Measurements from ENCODE around the gene BRD9.

Gene BRD9

DNA sequence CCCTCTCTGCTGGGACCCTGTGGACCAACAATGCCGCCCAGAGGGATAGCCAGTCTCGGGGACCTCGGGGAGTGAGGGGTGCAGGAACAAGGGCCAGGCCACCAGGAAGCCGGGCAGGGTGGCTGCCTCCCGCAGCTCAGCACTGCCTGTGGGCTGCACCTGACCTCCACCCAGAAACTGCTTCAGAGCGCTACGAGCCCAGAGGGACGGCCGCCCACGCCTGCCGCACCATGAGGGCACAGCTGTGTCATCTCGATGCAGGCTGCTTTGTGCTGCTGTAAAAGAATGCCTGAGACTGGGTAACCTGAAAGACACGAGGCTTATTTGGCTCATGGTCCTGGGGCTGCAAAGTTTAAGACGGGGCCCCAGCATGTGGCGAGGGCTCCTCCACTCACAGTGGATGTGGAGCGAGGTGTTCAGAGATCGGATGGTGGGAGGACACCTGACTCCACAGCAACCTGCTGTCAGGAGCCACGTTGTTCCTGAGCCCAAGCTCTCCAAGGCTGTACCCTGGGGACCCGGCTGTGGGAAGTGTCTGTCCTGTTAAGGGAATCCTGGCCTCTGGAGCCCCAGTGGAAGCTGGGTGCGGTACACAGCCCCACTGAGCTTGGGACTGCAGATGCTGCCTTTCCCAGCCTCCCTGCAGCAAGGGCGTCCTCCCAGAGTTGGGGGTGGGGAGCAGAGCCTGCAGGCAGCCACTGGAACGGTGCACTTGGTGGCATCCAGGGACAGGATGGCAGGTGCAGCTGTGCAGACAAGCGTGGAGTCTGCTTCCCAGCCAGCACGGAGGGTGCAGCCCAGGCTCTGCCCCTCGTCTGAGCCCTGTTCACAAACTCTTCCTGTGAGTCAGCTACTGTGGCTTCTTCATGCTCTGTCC is 30.0 kb downstream of the BRD9 start:
- H3K4me3 ChIP-seq (ENCODE audit: low read depth, low read length): no peak overlapping the region
- no peak for DNase-seq (ENCODE audit: low read depth)
- no peak for TF ChIP-seq CTCF (IDR thresholded peaks at IDR 0.05; ENCODE audit: low read depth, low read length)
- no peak for TF ChIP-seq MYC (IDR thresholded peaks at IDR 0.05; ENCODE audit: low read depth, low read length)
- TF ChIP-seq, protein P1, sequence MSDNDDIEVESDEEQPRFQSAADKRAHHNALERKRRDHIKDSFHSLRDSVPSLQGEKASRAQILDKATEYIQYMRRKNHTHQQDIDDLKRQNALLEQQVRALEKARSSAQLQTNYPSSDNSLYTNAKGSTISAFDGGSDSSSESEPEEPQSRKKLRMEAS (IDR thresholded peaks at IDR 0.05; ENCODE audit: low read depth, low read length): no peak
- TF ChIP-seq POLR2A (IDR thresholded peaks at IDR 0.05; ENCODE audit: extremely low read depth, insufficient read length): no peak

DNA sequence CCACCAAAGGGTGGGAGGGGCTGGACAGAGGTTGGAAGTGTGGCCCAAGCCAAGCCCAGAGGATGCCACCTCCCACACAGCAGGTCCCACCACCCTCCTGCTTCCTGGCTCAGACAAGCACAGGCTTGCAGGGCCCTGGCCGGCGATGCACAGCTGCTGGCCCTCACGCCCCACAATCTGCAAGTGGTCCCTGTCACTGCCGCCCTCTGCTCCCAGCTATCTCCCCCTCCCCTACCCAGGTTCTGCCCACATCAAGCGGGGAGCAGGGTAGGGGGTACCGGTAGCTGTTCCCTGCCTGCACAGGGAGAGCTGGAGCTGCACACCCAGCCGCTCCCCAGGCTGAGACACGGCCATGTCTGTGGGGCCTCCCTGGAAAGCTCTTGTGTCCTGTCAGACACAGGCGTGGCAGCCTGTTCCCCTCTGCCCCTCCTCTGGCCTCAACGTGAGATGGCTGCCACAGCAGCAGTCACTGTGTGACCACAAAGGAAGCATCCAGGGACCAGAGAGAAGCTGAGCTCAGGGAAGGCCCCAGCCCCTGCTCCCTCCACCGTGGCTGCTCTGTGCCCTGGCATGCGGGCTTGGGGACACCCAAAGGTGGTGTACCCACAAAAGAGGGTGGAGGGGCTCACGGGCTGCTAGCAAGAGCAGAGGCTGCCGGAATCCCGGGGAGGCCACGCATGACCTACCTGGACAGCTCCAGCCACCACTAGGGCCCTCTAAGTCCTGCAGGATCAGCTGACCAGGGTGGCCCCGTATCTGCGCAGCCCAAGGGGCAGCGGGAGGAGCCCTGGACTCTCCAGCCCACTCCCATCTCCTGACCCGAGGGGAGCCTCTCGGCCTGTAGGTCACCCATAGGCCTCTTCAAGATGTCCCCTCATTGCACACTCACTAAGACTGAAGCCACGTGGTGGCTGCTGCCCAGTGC is 30.9 kb downstream of the BRD9 start:
- DNase-seq (ENCODE audit: low read depth): peak; percentile 37
- H3K4me3 ChIP-seq (ENCODE audit: low read depth, low read length): no peak overlapping the region
- TF ChIP-seq CTCF (IDR thresholded peaks at IDR 0.05; ENCODE audit: low read depth, low read length): no peak
- no peak for TF ChIP-seq MYC (IDR thresholded peaks at IDR 0.05; ENCODE audit: low read depth, low read length)
- TF ChIP-seq, protein P1 (IDR thresholded peaks at IDR 0.05; ENCODE audit: low read depth, low read length): no peak
- TF ChIP-seq POLR2A (IDR thresholded peaks at IDR 0.05; ENCODE audit: extremely low read depth, insufficient read length): no peak

GRCh38 chr5:860506-861150 is 32.0 kb downstream of the BRD9 start:
- no peak for DNase-seq (ENCODE audit: low read depth)
- no peak overlapping the region for H3K4me3 ChIP-seq (ENCODE audit: low read depth, low read length)
- TF ChIP-seq CTCF (IDR thresholded peaks at IDR 0.05; ENCODE audit: low read depth, low read length) (no peak), MYC (IDR thresholded peaks at IDR 0.05; ENCODE audit: low read depth, low read length) (no peak), POLR2A (IDR thresholded peaks at IDR 0.05; ENCODE audit: extremely low read depth, insufficient read length) (no peak)
- TF ChIP-seq, protein P1 (IDR thresholded peaks at IDR 0.05; ENCODE audit: low read depth, low read length): no peak

- DNase-seq (ENCODE audit: low read depth): no peak
- TF ChIP-seq, protein P1 (IDR thresholded peaks at IDR 0.05; ENCODE audit: low read depth, low read length): no peak
- no peak for TF ChIP-seq POLR2A (IDR thresholded peaks at IDR 0.05; ENCODE audit: extremely low read depth, insufficient read length)
- H3K4me3 ChIP-seq (ENCODE audit: low read depth, low read length): no peak overlapping the region
Measured at GRCh38 chr5:859798-860296, 32.8 kb downstream of the BRD9 start.

- no peak overlapping the region for H3K4me3 ChIP-seq (ENCODE audit: low read depth, low read length)
- no peak for DNase-seq (ENCODE audit: low read depth)
- TF ChIP-seq, protein P1 (IDR thresholded peaks at IDR 0.05; ENCODE audit: low read depth, low read length): no peak
- TF ChIP-seq CTCF (IDR thresholded peaks at IDR 0.05; ENCODE audit: low read depth, low read length) (no peak), POLR2A (IDR thresholded peaks at IDR 0.05; ENCODE audit: extremely low read depth, insufficient read length) (no peak), MYC (IDR thresholded peaks at IDR 0.05; ENCODE audit: low read depth, low read length) (no peak)
Measured at GRCh38 chr5:859391-859790, 33.2 kb downstream of the BRD9 start.

All from NB4 (cell line).